SJSA1 (cell line): ENCODE measurements around the gene MIF. TPM values are rescaled to one million over a fixed set of nuclear protein-coding genes. Genes with fewer than 3 reads are reported as not detected.
"Not testable (repeated sequence)": the region's sequence is repeated elsewhere in the genome, so short reads cannot be mapped to it uniquely, and the experiment has no call there.

ENCODE experiments used
- DNase-seq, 2 experiments: peaks; one replicate each; pipeline ENCODE4 v3.0.0-alpha.2; 2015 to 2020; ENCODE audit warnings: low spot score in 2 of 2, low read depth in 1 of 2
- H3K27ac ChIP-seq: fragments of 250-450 bp; sonication (Bioruptor Pico); 2 replicates; pipeline ENCODE4 v1.5.1; 2020; ENCODE audit warnings: mild to moderate bottlenecking, moderate library complexity
- H3K27me3 ChIP-seq: fragments of 250-450 bp; sonication (Bioruptor Pico); replicated peaks from 2 replicates; pipeline ENCODE4 v1.5.1; 2020; ENCODE audit warnings: mild to moderate bottlenecking, moderate library complexity
- H3K36me3 ChIP-seq: fragments of 250-450 bp; sonication (Bioruptor Pico); 2 replicates; pipeline ENCODE4 v1.5.1; 2020; ENCODE audit warnings: mild to moderate bottlenecking
- H3K4me1 ChIP-seq: fragments of 250-450 bp; sonication (Bioruptor Pico); replicated peaks from 2 replicates; pipeline ENCODE4 v1.6.1; 2021; ENCODE audit warnings: mild to moderate bottlenecking
- H3K4me3 ChIP-seq: fragments of 250-450 bp; sonication (Bioruptor Pico); 2 replicates; pipeline ENCODE4 v1.5.1; 2020; ENCODE audit warnings: mild to moderate bottlenecking
- H3K9me3 ChIP-seq: fragments of 250-450 bp; sonication (Bioruptor Pico); replicated peaks from 2 replicates; pipeline ENCODE4 v1.5.1; 2020; ENCODE audit warnings: mild to moderate bottlenecking
- total RNA-seq: library from RNA; depleted of rRNA; stranded (reverse); fragments of >200 nt; shearing (Covaris generic); gene quantifications from 2 replicates; pipeline ENCODE4 v1.2.3, GENCODE V29; 2014

The MIF gene
- total RNA-seq, 1 experiment from 2014 or later = 155 TPM

- Histone ChIP-seq H3K27me3 (no peaks in the 10 kb centered on the region), H3K27ac (no peak overlapping the region), H3K9me3 (no peaks in the 10 kb centered on the region), H3K4me3 (no peak overlapping the region), H3K36me3 (peaks cover 21% of the 10 kb centered on the region), H3K4me1 (peaks cover 42% of the 10 kb centered on the region)
- DNase-seq = no peak
Observed at GRCh38 chr22:23891726-23892125, 2.5 kb upstream of the MIF start.

- H3K27ac ChIP-seq = no peak overlapping the region
- H3K9me3 ChIP-seq = no peaks in the 10 kb centered on the region
- no peak for DNase-seq
Observed at GRCh38 chr22:23892130-23892529, 2.1 kb upstream of the MIF start.

GRCh38 chr22:23892706-23893105 lies 1.5 kb upstream of the MIF start:
- peaks cover 27% of the 10 kb centered on the region for H3K36me3 ChIP-seq
- H3K4me3 ChIP-seq = no peak overlapping the region
- H3K27me3 ChIP-seq = no peaks in the 10 kb centered on the region
- H3K4me1 ChIP-seq = peaks cover 40% of the 10 kb centered on the region
- H3K9me3 ChIP-seq = no peaks in the 10 kb centered on the region
- no peak overlapping the region for H3K27ac ChIP-seq
- no peak for DNase-seq

More at GRCh38 chr22:23892130-23892529, 2.1 kb upstream of the MIF start:
- H3K36me3 ChIP-seq = peaks cover 25% of the 10 kb centered on the region
- no peaks in the 10 kb centered on the region for H3K27me3 ChIP-seq
- H3K4me1 ChIP-seq = peaks cover 42% of the 10 kb centered on the region
- H3K4me3 ChIP-seq = no peak overlapping the region

- H3K4me3 ChIP-seq = peak overlapping the region; percentile 57
- H3K27ac ChIP-seq = peak overlapping the region; percentile 63; the same call in 1 of the 2 replicates
- H3K4me1 ChIP-seq = peaks cover 33% of the 10 kb centered on the region
- DNase-seq = no peak
- no peaks in the 10 kb centered on the region for H3K9me3 ChIP-seq
- peaks cover 30% of the 10 kb centered on the region for H3K36me3 ChIP-seq
- H3K27me3 ChIP-seq = no peaks in the 10 kb centered on the region
Observed at GRCh38 chr22:23893121-23893944, 850 bp upstream of the MIF start.

- H3K4me1 ChIP-seq = peaks cover 20% of the 10 kb centered on the region
- peak overlapping the region; percentile 63 for H3K27ac ChIP-seq
- DNase-seq = peak; percentile 44 to 65
- no peaks in the 10 kb centered on the region for H3K9me3 ChIP-seq
- H3K27me3 ChIP-seq = no peaks in the 10 kb centered on the region
- peak overlapping the region; percentile 57 for H3K4me3 ChIP-seq
- peaks cover 30% of the 10 kb centered on the region for H3K36me3 ChIP-seq
Observed at GRCh38 chr22:23894710-23895598, 771 bp downstream of the MIF start.

- Histone ChIP-seq H3K27me3 (no peaks in the 10 kb centered on the region), H3K36me3 (peaks cover 32% of the 10 kb centered on the region), H3K9me3 (no peaks in the 10 kb centered on the region; the same call in 1 of the 2 replicates), H3K4me1 (peaks cover 20% of the 10 kb centered on the region), H3K4me3 (peak overlapping the region; percentile 57), H3K27ac (no peak overlapping the region)
- DNase-seq = no peak
Observed at GRCh38 chr22:23895599-23896144, 1.5 kb downstream of the MIF start.

- Histone ChIP-seq H3K36me3 (peaks cover 34% of the 10 kb centered on the region), H3K4me3 (no peak overlapping the region), H3K27me3 (no peaks in the 10 kb centered on the region), H3K27ac (no peak overlapping the region), H3K4me1 (peaks cover 20% of the 10 kb centered on the region), H3K9me3 (no peaks in the 10 kb centered on the region; the same call in 1 of the 2 replicates)
- DNase-seq = no peak
Observed at GRCh38 chr22:23896166-23896522, 2.0 kb downstream of the MIF start.

GRCh38 chr22:23896523-23897186 lies 2.5 kb downstream of the MIF start:
- no peak for DNase-seq
- no peaks in the 10 kb centered on the region; the same call in 1 of the 2 replicates for H3K9me3 ChIP-seq

GRCh38 chr22:23897320-23897719 lies 3.1 kb downstream of the MIF start:
- no peak overlapping the region for H3K27ac ChIP-seq
- no peaks in the 10 kb centered on the region for H3K27me3 ChIP-seq
- H3K36me3 ChIP-seq = peaks cover 34% of the 10 kb centered on the region
- H3K4me3 ChIP-seq = no peak overlapping the region
- H3K4me1 ChIP-seq = peaks cover 20% of the 10 kb centered on the region
- H3K9me3 ChIP-seq = no peaks in the 10 kb centered on the region; the same call in 1 of the 2 replicates
- no peak for DNase-seq

More at GRCh38 chr22:23896523-23897186, 2.5 kb downstream of the MIF start:
- Histone ChIP-seq H3K27me3 (no peaks in the 10 kb centered on the region), H3K4me1 (peaks cover 20% of the 10 kb centered on the region), H3K27ac (no peak overlapping the region), H3K4me3 (no peak overlapping the region), H3K36me3 (peaks cover 34% of the 10 kb centered on the region)

- H3K27me3 ChIP-seq = no peaks in the 10 kb centered on the region
- peaks cover 34% of the 10 kb centered on the region for H3K36me3 ChIP-seq
- no peak overlapping the region for H3K4me3 ChIP-seq
- no peaks in the 10 kb centered on the region; the same call in 1 of the 2 replicates for H3K9me3 ChIP-seq
- H3K27ac ChIP-seq = no peak overlapping the region
- DNase-seq = no peak
- H3K4me1 ChIP-seq = peaks cover 20% of the 10 kb centered on the region
Observed at GRCh38 chr22:23898006-23898974, 4.1 kb downstream of the MIF start.

GRCh38 chr22:23899042-23899745 lies 5.0 kb downstream of the MIF start:
- Histone ChIP-seq H3K9me3 (no peaks in the 10 kb centered on the region; the same call in 1 of the 2 replicates), H3K27me3 (no peaks in the 10 kb centered on the region)
- DNase-seq = no peak

GRCh38 chr22:23900227-23900626 lies 6.0 kb downstream of the MIF start:
- H3K36me3 ChIP-seq = peaks cover 28% of the 10 kb centered on the region
- not testable (repeated sequence) for H3K4me3 ChIP-seq, H3K27me3 ChIP-seq, H3K4me1 ChIP-seq, H3K9me3 ChIP-seq, H3K27ac ChIP-seq, DNase-seq

More at GRCh38 chr22:23899042-23899745, 5.0 kb downstream of the MIF start:
- H3K4me3 ChIP-seq = no peak overlapping the region
- peaks cover 34% of the 10 kb centered on the region for H3K36me3 ChIP-seq
- peaks cover 15% of the 10 kb centered on the region for H3K4me1 ChIP-seq
- no peak overlapping the region for H3K27ac ChIP-seq
